Measurements from ENCODE around the gene DCHS1. TPM values are rescaled to one million over a fixed set of nuclear protein-coding genes. Genes with fewer than 3 reads are reported as not detected.
A peak's percentile ranks its signal among the peaks of the same experiment; 100 is the strongest.
"Not testable (repeated sequence)": the region's sequence is repeated elsewhere in the genome, so short reads cannot be mapped to it uniquely, and the experiment has no call there.

The DCHS1 gene
- under 1 TPM; 0.23 to 0.29 TPM for total RNA-seq

DNA sequence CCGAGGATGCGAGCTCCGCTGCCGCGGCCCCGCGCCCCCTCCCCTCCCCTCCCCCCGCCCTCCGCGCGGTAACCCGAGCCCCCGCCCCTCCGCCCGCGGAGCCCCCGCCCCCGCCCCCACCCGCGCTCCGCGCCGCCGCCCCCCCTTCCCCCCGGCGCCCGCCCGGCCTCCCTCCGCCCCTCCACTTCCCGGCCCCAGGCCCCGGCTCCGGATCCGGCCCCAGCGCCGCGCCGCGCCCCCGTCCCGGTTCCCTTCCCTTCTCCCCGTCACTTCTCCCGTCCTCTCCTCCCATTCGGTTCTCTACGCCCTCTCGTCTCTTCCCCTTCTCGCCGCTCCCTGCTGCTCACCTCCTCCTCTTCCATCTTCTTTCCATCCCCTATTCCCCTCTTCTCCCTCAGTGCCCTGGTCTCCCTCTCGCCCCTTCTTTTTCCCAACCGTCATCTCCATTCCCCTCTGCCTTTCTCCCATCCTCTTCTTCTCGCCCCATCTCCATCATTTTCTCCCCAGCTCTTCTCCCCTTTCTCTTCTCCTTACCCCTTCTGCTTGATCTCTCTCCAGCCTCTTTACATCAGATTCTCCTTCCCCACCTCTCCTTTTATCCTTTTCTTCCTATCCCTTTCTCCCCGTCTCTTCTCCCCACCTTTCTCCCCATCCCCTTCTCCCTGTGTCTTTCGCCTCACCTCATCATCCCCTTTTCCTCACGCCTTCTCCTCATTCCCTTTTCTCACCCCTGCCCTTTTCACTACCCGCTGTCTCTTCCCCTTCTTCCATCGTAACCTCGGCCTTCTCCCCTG is at the start of gene DCHS1:
DCHS1 (minus strand) TSS at position 20 of the 794 bp plus-strand sequence. CDS start 14,196 bp downstream, outside the sequence.
- DNase-seq, result no peak
- peaks cover 4% of the 10 kb centered on the region for H3K4me1 Mint-ChIP-seq (ENCODE audit: low read depth)
- ChIA-PET POLR2A (no interaction called here), CTCF (interaction anchor here (0.9 kb wide), 1 partner anchor 13 kb away, joined by 4 read pairs; no protein-coding TSS in a partner anchor)
- no peaks in the 10 kb centered on the region for H3K9me3 Mint-ChIP-seq (ENCODE audit: insufficient read depth)
- no peak within 1 kb of the TSS for H3K27ac Mint-ChIP-seq
- no peaks in the 10 kb centered on the region for H3K36me3 Mint-ChIP-seq (ENCODE audit: low read depth)
- ATAC-seq, result peak; percentile 33
- peak within 1 kb of the TSS; percentile 47 for H3K4me3 Mint-ChIP-seq
- peaks cover 13% of the 10 kb centered on the region for H3K27me3 Mint-ChIP-seq (ENCODE audit: low read depth)

DNA sequence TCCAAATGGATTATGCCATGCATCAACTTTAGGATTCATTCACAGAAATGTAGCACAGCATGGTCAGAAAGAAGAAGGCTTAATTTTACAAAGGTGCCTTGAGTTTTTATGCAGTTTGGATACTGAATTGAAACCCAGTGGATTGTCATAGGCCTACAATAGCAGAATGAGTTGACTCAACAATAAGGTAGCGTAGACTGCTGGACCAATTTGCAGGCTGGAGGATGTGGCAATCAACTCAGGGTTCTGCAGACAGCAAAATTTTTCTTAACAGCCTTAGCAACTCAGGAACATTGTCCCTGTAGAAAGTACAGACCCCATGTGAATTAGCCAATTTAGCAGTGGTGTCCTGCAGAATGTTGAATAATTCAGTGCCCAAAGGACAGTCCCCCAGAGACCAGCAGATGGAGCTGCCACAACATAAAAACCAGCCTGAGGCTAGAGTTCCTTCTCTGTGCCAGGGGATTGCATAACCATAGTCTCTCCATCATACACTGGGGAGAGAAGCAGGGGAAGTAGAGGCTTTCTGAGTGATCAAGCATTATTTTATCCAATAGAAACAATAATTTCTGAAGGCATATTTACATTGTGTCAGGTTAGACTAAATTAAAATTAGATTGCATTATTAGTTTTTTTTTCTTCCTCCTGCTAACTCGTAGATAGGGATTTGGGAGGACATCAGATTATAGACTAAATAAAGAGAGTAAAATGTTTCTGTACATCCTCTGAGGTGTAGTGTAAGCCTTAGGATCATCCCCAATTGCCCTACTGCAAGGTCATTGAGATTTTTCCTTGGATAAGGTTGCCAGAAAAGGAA is 47.8 kb upstream of the DCHS1 start:
- ChIA-PET POLR2A (no interaction called here), CTCF (interaction anchor here (0.7 to 3.6 kb wide), 8 partner anchors 34 to 325 kb away, joined by 3 to 36 read pairs (median 12); partner anchors contain the start of gene ILK)
- Mint-ChIP-seq H3K27me3 (ENCODE audit: low read depth) (no peaks in the 10 kb centered on the region), H3K27ac (no peak overlapping the region), H3K4me1 (ENCODE audit: low read depth) (peaks cover 6% of the 10 kb centered on the region), H3K9me3 (ENCODE audit: insufficient read depth) (no peaks in the 10 kb centered on the region), H3K4me3 (no peak overlapping the region), H3K36me3 (ENCODE audit: low read depth) (peaks cover 8% of the 10 kb centered on the region)
- DNase-seq (peak; percentile 47), ATAC-seq (peak; percentile 71)

- POLR2A ChIA-PET; H3K9me3 Mint-ChIP-seq (ENCODE audit: insufficient read depth): not testable (repeated sequence)
Observed at GRCh38 chr11:6701955-6702354, 46.3 kb upstream of the DCHS1 start.

DNA sequence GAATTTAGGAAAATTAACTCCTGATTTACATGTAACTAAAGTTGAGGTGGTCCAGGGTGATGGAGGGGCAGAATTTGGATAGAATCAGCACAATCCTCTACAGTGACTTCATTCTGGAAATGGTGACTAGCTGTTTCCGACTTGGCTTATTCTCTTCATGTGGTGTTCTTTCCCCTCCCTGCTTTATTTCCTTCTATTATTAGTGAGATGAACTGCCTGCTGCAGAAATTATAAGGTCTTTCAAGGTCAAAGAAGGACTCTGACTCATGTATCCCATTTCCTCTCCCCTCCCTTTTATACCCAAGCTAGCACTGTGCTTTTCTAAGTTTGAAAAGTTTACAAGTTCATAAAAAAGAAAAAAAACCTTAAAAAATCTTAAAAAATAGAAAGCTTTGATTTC is 39.8 kb upstream of the DCHS1 start:
- POLR2A ChIA-PET, result interaction anchor here (0.6 to 1.0 kb wide), 3 partner anchors 18 to 78 kb away, joined by 3 to 7 read pairs (median 3); no protein-coding TSS in a partner anchor
- peaks cover 23% of the 10 kb centered on the region for H3K4me1 Mint-ChIP-seq (ENCODE audit: low read depth)
- no peak for DNase-seq
- CTCF ChIA-PET, result interaction anchor here (0.7 to 2.5 kb wide), 10 partner anchors 10 to 164 kb away, joined by 3 to 20 read pairs (median 4); partner anchors contain the start of gene MRPL17
- peaks cover 5% of the 10 kb centered on the region for H3K36me3 Mint-ChIP-seq (ENCODE audit: low read depth)
- H3K4me3 Mint-ChIP-seq, result no peak overlapping the region
- H3K27me3 Mint-ChIP-seq (ENCODE audit: low read depth), result no peaks in the 10 kb centered on the region
- H3K9me3 Mint-ChIP-seq (ENCODE audit: insufficient read depth), result no peaks in the 10 kb centered on the region
- no peak overlapping the region for H3K27ac Mint-ChIP-seq
- ATAC-seq, result peak; percentile 45

More at GRCh38 chr11:6701955-6702354, 46.3 kb upstream of the DCHS1 start:
- ATAC-seq; H3K27me3 Mint-ChIP-seq (ENCODE audit: low read depth); DNase-seq; H3K27ac Mint-ChIP-seq; H3K4me1 Mint-ChIP-seq (ENCODE audit: low read depth); H3K4me3 Mint-ChIP-seq: not testable (repeated sequence)
- CTCF ChIA-PET, result interaction anchor here (0.9 to 2.0 kb wide), 5 partner anchors 36 to 171 kb away, joined by 3 to 8 read pairs (median 4); partner anchors contain the start of gene ILK
- peaks cover 11% of the 10 kb centered on the region for H3K36me3 Mint-ChIP-seq (ENCODE audit: low read depth)

DNA sequence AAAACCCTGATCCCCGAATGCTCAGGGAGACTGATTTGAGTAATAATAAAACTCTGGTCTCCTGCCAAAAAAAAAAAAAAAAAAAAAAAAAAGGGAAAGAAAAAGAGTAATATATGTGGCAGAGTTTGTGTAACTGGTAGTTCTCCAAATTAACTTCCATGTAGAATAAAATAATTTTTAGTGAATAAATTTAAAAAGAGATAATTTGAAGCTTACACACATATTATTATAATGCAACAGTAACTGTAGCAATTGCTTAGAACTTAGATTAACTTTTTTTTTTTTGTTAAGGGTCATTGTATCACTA is 38.6 kb upstream of the DCHS1 start:
- H3K27me3 Mint-ChIP-seq (ENCODE audit: low read depth), result no peaks in the 10 kb centered on the region
- peaks cover 23% of the 10 kb centered on the region for H3K4me1 Mint-ChIP-seq (ENCODE audit: low read depth)
- POLR2A ChIA-PET, result no interaction called here
- H3K36me3 Mint-ChIP-seq (ENCODE audit: low read depth), result peaks cover 9% of the 10 kb centered on the region
- no peak for ATAC-seq
- H3K27ac Mint-ChIP-seq, result peak overlapping the region; percentile 31
- CTCF ChIA-PET, result interaction anchor here (0.8 to 1.6 kb wide), 8 partner anchors 25 to 315 kb away, joined by 3 to 7 read pairs (median 4); partner anchors contain the start of gene TAF10
- no peak for DNase-seq
- no peaks in the 10 kb centered on the region for H3K9me3 Mint-ChIP-seq (ENCODE audit: insufficient read depth)
- H3K4me3 Mint-ChIP-seq, result peak overlapping the region; percentile 1

DNA sequence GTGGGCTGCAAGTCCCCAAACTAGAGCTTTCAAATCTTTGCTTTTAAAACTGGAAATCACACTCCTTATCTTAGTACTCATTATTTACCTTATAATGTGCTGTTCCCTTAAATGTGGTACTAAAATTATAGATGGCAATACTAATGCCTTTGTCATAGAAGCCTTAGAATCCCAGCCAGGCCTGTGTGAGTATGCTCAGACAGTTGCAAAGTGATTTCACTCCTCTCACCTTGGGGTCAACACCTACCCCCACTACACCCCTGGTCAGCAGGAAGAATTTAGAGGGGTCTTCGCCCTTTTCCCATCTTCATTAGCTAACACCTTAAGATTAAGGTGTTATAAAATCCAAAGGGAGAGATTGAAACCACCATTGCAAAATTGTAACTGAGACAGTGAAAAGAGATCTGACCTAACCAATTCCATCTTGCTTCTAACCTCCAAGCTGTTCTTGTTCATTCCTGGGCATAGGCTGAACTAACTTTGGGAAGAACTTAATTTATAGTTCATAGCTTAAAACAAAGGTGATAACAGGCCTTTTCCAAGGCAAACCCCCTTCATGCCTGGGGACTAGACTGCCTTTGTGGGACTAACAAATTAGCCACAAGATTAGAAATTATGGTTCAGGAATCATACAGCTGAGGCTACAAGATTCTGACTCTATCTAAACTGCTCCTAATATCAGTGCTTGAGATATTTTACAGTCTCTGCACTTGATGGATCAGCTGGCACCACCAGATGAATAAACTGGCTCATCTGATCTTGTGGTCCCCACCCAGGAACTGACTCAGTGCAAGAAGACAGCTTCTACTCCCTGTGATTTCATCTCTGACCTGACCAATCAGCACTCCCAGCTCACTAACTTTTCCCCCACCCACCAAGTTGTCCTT is 38.0 kb upstream of the DCHS1 start:
- peak overlapping the region; percentile 1 for H3K4me3 Mint-ChIP-seq
- H3K27me3 Mint-ChIP-seq (ENCODE audit: low read depth), result no peaks in the 10 kb centered on the region
- peaks cover 23% of the 10 kb centered on the region for H3K4me1 Mint-ChIP-seq (ENCODE audit: low read depth)
- peak; percentile 66 for DNase-seq
- H3K9me3 Mint-ChIP-seq (ENCODE audit: insufficient read depth), result no peaks in the 10 kb centered on the region
- ChIA-PET POLR2A (interaction anchor here (0.6 kb wide), 1 partner anchor 21 kb away, joined by 5 read pairs; no protein-coding TSS in a partner anchor), CTCF (interaction anchor here (0.8 to 1.6 kb wide), 8 partner anchors 25 to 314 kb away, joined by 3 to 7 read pairs (median 4); partner anchors contain the start of gene TAF10)
- peaks cover 10% of the 10 kb centered on the region for H3K36me3 Mint-ChIP-seq (ENCODE audit: low read depth)
- ATAC-seq, result peak; percentile 70
- H3K27ac Mint-ChIP-seq, result peak overlapping the region; percentile 31

- ATAC-seq, result no peak
Observed at GRCh38 chr11:6692128-6692527, 36.5 kb upstream of the DCHS1 start.

GRCh38 chr11:6690431-6691132 is 35.0 kb upstream of the DCHS1 start:
- H3K4me1 Mint-ChIP-seq (ENCODE audit: low read depth), result peaks cover 19% of the 10 kb centered on the region
- ATAC-seq; H3K9me3 Mint-ChIP-seq (ENCODE audit: insufficient read depth); H3K4me3 Mint-ChIP-seq; H3K36me3 Mint-ChIP-seq (ENCODE audit: low read depth); H3K27ac Mint-ChIP-seq; POLR2A ChIA-PET; H3K27me3 Mint-ChIP-seq (ENCODE audit: low read depth); DNase-seq; CTCF ChIA-PET: not testable (repeated sequence)

More at GRCh38 chr11:6692128-6692527, 36.5 kb upstream of the DCHS1 start:
- no peak overlapping the region for H3K4me3 Mint-ChIP-seq
- no peaks in the 10 kb centered on the region for H3K27me3 Mint-ChIP-seq (ENCODE audit: low read depth)
- POLR2A ChIA-PET, result no interaction called here
- DNase-seq, result no peak
- H3K27ac Mint-ChIP-seq, result no peak overlapping the region
- H3K9me3 Mint-ChIP-seq (ENCODE audit: insufficient read depth), result no peaks in the 10 kb centered on the region
- peaks cover 23% of the 10 kb centered on the region for H3K4me1 Mint-ChIP-seq (ENCODE audit: low read depth)
- CTCF ChIA-PET, result interaction anchor here (0.9 to 1.2 kb wide), 3 partner anchors 14 to 314 kb away, joined by 4 read pairs; no protein-coding TSS in a partner anchor
- peaks cover 6% of the 10 kb centered on the region for H3K36me3 Mint-ChIP-seq (ENCODE audit: low read depth)

DNA sequence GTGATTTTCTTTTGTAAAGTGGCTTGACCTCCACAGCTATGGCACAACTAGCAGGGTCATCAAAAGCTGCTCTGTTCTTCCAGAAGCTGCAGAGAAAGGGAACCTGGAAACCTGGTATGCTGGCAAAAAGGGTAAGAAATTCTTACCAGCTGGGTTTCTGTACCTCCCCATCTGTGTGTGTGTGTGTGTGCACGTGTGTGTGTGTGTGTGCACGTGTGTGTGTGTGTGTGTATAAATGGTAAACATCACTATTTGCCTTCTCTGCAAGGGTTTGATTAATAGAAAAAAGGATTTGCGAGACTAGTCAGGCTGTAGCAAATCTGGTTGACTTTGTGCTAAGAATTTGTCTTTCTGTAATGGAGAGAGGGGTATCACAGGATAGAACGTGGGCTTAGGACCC is 32.3 kb upstream of the DCHS1 start:
- DNase-seq (no peak), ATAC-seq (no peak)
- peaks cover 9% of the 10 kb centered on the region for H3K4me1 Mint-ChIP-seq (ENCODE audit: low read depth)
- H3K27me3 Mint-ChIP-seq (ENCODE audit: low read depth), result no peaks in the 10 kb centered on the region
- CTCF ChIA-PET, result interaction anchor here (0.9 to 2.3 kb wide), 5 partner anchors 50 to 181 kb away, joined by 3 to 5 read pairs (median 4); partner anchors contain the start of gene TAF10
- H3K4me3 Mint-ChIP-seq, result no peak overlapping the region
- POLR2A ChIA-PET, result no interaction called here
- peaks cover 11% of the 10 kb centered on the region for H3K36me3 Mint-ChIP-seq (ENCODE audit: low read depth)
- no peak overlapping the region for H3K27ac Mint-ChIP-seq
- H3K9me3 Mint-ChIP-seq (ENCODE audit: insufficient read depth), result no peaks in the 10 kb centered on the region

GRCh38 chr11:6686006-6686405 is 30.4 kb upstream of the DCHS1 start:
- Mint-ChIP-seq H3K4me3 (no peak overlapping the region), H3K36me3 (ENCODE audit: low read depth) (peaks cover 28% of the 10 kb centered on the region), H3K27ac (no peak overlapping the region), H3K27me3 (ENCODE audit: low read depth) (no peaks in the 10 kb centered on the region), H3K9me3 (ENCODE audit: insufficient read depth) (no peaks in the 10 kb centered on the region), H3K4me1 (ENCODE audit: low read depth) (peaks cover 20% of the 10 kb centered on the region)
- DNase-seq (no peak), ATAC-seq (no peak)
- POLR2A ChIA-PET, result interaction anchor here (0.6 kb wide), 1 partner anchor 59 kb away, joined by 3 read pairs; no protein-coding TSS in a partner anchor
- CTCF ChIA-PET, result interaction anchor here (1.2 kb wide), 1 partner anchor 9 kb away, joined by 4 read pairs; no protein-coding TSS in a partner anchor
